SU-DHL-6 (cell line): ENCODE measurements around the gene DEPDC5.

ENCODE experiments used
- H2AFZ ChIP-seq: fragments of 200-600 bp; sonication (generic); 2 replicates; pipeline ENCODE4 v1.6.1; 2014; ENCODE audit warnings: low read depth, mild to moderate bottlenecking, moderate library complexity, mixed read lengths, antibody characterized with exemption, low read length; ENCODE audit not compliant: severe bottlenecking
- H3F3A ChIP-seq: fragments of 200-600 bp; shearing (Covaris generic); 2 replicates; pipeline ENCODE4 v1.6.0; 2016; ENCODE audit warnings: antibody characterized with exemption, mild to moderate bottlenecking; ENCODE audit not compliant: insufficient read depth
- H3K27ac ChIP-seq: fragments of 200-600 bp; sonication (generic); 2 replicates; pipeline ENCODE4 v1.5.1; 2016; ENCODE audit warnings: low read depth, mild to moderate bottlenecking, low read length, moderate library complexity, mixed read lengths
- H3K27me3 ChIP-seq: fragments of 200-600 bp; sonication (generic), shearing (Covaris generic); 2 replicates; pipeline ENCODE4 v1.6.0; 2014; ENCODE audit warnings: mild to moderate bottlenecking, low read length
- H3K36me3 ChIP-seq: fragments of 200-600 bp; sonication (generic); 2 replicates; pipeline ENCODE4 v1.6.1; 2014; ENCODE audit warnings: mild to moderate bottlenecking, low read length, mixed read lengths
- H3K4me2 ChIP-seq: fragments of 300-600, 200-600 bp; shearing (Covaris generic), sonication (generic); 2 replicates; pipeline ENCODE4 v1.6.0; 2014; ENCODE audit warnings: low read length, low read depth, mild to moderate bottlenecking; ENCODE audit not compliant: poor library complexity, severe bottlenecking
- H3K4me3 ChIP-seq: fragments of 200-600 bp; sonication (generic); 2 replicates; pipeline ENCODE4 v1.5.1; 2014; ENCODE audit warnings: antibody characterized with exemption, low read length, mild to moderate bottlenecking, mixed read lengths; ENCODE audit not compliant: insufficient read depth, poor library complexity, severe bottlenecking
- H3K79me2 ChIP-seq: fragments of 200-600 bp; sonication (generic); 2 replicates; pipeline ENCODE4 v1.6.1; 2014; ENCODE audit warnings: mild to moderate bottlenecking, low read length, moderate library complexity; ENCODE audit not compliant: insufficient read depth
- H3K9ac ChIP-seq: fragments of 200-600 bp; sonication (generic); 2 replicates; pipeline ENCODE4 v1.7.0; 2014; ENCODE audit warnings: mild to moderate bottlenecking, low read length
- H3K9me2 ChIP-seq: fragments of 200-600 bp; sonication (generic); replicated peaks from 2 replicates; pipeline ENCODE4 v1.6.1; 2014; ENCODE audit warnings: low read length; ENCODE audit not compliant: insufficient read depth
- H3K9me3 ChIP-seq: fragments of 200-600 bp; sonication (generic); 2 replicates; pipeline ENCODE4 v1.6.1; 2014; ENCODE audit warnings: low read length, mixed read lengths; ENCODE audit not compliant: insufficient read depth
- H4K20me1 ChIP-seq: fragments of 200-600 bp; sonication (generic); 2 replicates; pipeline ENCODE4 v1.6.1; 2014; ENCODE audit warnings: low read depth, mild to moderate bottlenecking, antibody characterized with exemption, low read length, moderate library complexity, mixed read lengths
- CTCF ChIP-seq: fragments of 200-600 bp; sonication (generic); IDR thresholded peaks from one replicate; pipeline ENCODE4 v1.5.1; 2017; ENCODE audit warnings: antibody characterized with exemption, mild to moderate bottlenecking, low read length, moderate library complexity; ENCODE audit not compliant: insufficient read depth, poor library complexity, severe bottlenecking
- EZH2phosphoT487 ChIP-seq: fragments of 200-600 bp; sonication (generic), shearing (Covaris generic); conservative IDR thresholded peaks from 2 replicates; pipeline ENCODE4 v1.6.1; 2018; ENCODE audit warnings: mild to moderate bottlenecking, antibody characterized with exemption, low read length, moderate library complexity, mixed read lengths

The DEPDC5 gene

GRCh38 chr22:31733580-31734079, 20.2 kb upstream of the DEPDC5 start:
- H3K9me3 ChIP-seq = no peaks in the 10 kb centered on the region
- H3K4me2 ChIP-seq = no peak overlapping the region
- H3K4me3 ChIP-seq = no peak overlapping the region
- no peak overlapping the region for H2AFZ ChIP-seq
- H3K9ac ChIP-seq = no peak overlapping the region
- peaks cover 5% of the 10 kb centered on the region; the same call in 1 of the 2 replicates for H3F3A ChIP-seq
- H3K9me2 ChIP-seq = no peaks in the 10 kb centered on the region
- H3K27ac ChIP-seq = no peak overlapping the region
- no peaks in the 10 kb centered on the region for H3K27me3 ChIP-seq
- peaks cover 88% of the 10 kb centered on the region for H3K79me2 ChIP-seq
- TF ChIP-seq CTCF (no peak), EZH2phosphoT487 (no peak)
- H3K36me3 ChIP-seq = 0 out of 2 replicates have a peak, but pooled peaks cover 5% of the 10 kb centered on the region
- peaks cover 3% of the 10 kb centered on the region; the same call in 1 of the 2 replicates for H4K20me1 ChIP-seq

- Histone ChIP-seq H3K36me3 (0 out of 2 replicates have a peak, but pooled peaks cover 5% of the 10 kb centered on the region), H3K4me2 (no peak overlapping the region), H3K27me3 (no peaks in the 10 kb centered on the region), H3K27ac (no peak overlapping the region), H3F3A (peaks cover 5% of the 10 kb centered on the region; the same call in 1 of the 2 replicates), H2AFZ (no peak overlapping the region), H3K9me2 (no peaks in the 10 kb centered on the region), H3K9me3 (no peaks in the 10 kb centered on the region), H3K79me2 (peaks cover 86% of the 10 kb centered on the region), H4K20me1 (peaks cover 3% of the 10 kb centered on the region; the same call in 1 of the 2 replicates), H3K4me3 (no peak overlapping the region), H3K9ac (no peak overlapping the region)
- TF ChIP-seq CTCF (no peak), EZH2phosphoT487 (no peak)
Measured at GRCh38 chr22:31734512-31734911, 19.3 kb upstream of the DEPDC5 start.

- Histone ChIP-seq H3F3A (peaks cover 5% of the 10 kb centered on the region; the same call in 1 of the 2 replicates), H3K4me3 (no peak overlapping the region), H2AFZ (no peak overlapping the region), H3K9me3 (no peaks in the 10 kb centered on the region), H3K9ac (no peak overlapping the region), H4K20me1 (peaks cover 3% of the 10 kb centered on the region; the same call in 1 of the 2 replicates), H3K36me3 (0 out of 2 replicates have a peak, but pooled peaks cover 5% of the 10 kb centered on the region), H3K9me2 (no peaks in the 10 kb centered on the region), H3K4me2 (no peak overlapping the region), H3K27me3 (no peaks in the 10 kb centered on the region), H3K27ac (no peak overlapping the region), H3K79me2 (peaks cover 88% of the 10 kb centered on the region)
- TF ChIP-seq CTCF = no peak
- no peak for TF ChIP-seq EZH2phosphoT487
Measured at GRCh38 chr22:31736458-31736857, 17.4 kb upstream of the DEPDC5 start.
